ENCODE results near the gene NECAB3.

- TF ChIP-seq BHLHE40 (IDR thresholded peaks at IDR 0.05; ENCODE audit: low read depth, low read length) = no peak
- no peak for TF ChIP-seq RCOR1 (IDR thresholded peaks at IDR 0.05; ENCODE audit: insufficient replicate concordance, low read length)
- no peak for TF ChIP-seq MXI1 (IDR thresholded peaks at IDR 0.05; ENCODE audit: borderline replicate concordance, low read depth, low read length)
- peak; percentile 71 for TF ChIP-seq CTCF (conservative IDR thresholded peaks at IDR 0.05; ENCODE audit: low read depth, low read length)
- no peak for TF ChIP-seq CHD1 (IDR thresholded peaks at IDR 0.05; ENCODE audit: low read depth, low read length)
- peak; percentile 74 for TF ChIP-seq RAD21 (IDR thresholded peaks at IDR 0.05; ENCODE audit: low read length)
- TF ChIP-seq SMC3 (IDR thresholded peaks at IDR 0.05; ENCODE audit: low read depth, low read length) = peak; percentile 53
- no peak for TF ChIP-seq ELK1 (IDR thresholded peaks at IDR 0.05; ENCODE audit: borderline replicate concordance, low read depth, low read length)
Measured at GRCh38 chr20:33667676-33668465, 6.4 kb downstream of the NECAB3 start.

All from IMR-90 (cell line).